Neural cell (in vitro differentiated cells): ENCODE results near the gene ACCSL. TPM values are rescaled to one million over a fixed set of nuclear protein-coding genes. Genes with fewer than 3 reads are reported as not detected.

Experiments
- H2AFZ ChIP-seq: fragments of 200-600, 300-800 bp; sonication (generic), shearing (Covaris generic); 2 replicates; pipeline ENCODE4 v1.6.0; 2014; ENCODE audit warnings: low read depth, mild to moderate bottlenecking, antibody characterized with exemption, low read length, moderate library complexity
- H3F3A ChIP-seq: fragments of 200-600 bp; shearing (Covaris generic); 2 replicates; pipeline ENCODE4 v1.6.1; 2016; ENCODE audit warnings: mild to moderate bottlenecking, moderate library complexity, mixed read lengths, antibody characterized with exemption, low read length; ENCODE audit not compliant: insufficient read depth, poor library complexity, severe bottlenecking
- H3K27ac ChIP-seq: fragments of 200-600, 300-800 bp; sonication (generic), shearing (Covaris generic); 2 replicates; pipeline ENCODE4 v1.5.1; 2014; ENCODE audit warnings: mild to moderate bottlenecking, low read length, moderate library complexity
- H3K27me3 ChIP-seq: fragments of 300-800, 200-600 bp; sonication (generic), shearing (Covaris generic); 2 replicates; pipeline ENCODE4 v1.6.0; 2014; ENCODE audit warnings: mild to moderate bottlenecking, low read depth, low read length, moderate library complexity; ENCODE audit not compliant: insufficient read depth
- H3K36me3 ChIP-seq: fragments of 300-800, 200-600 bp; sonication (generic), shearing (Covaris generic); 2 replicates; pipeline ENCODE4 v1.5.1; 2014; ENCODE audit warnings: mild to moderate bottlenecking, antibody characterized with exemption, low read length, moderate library complexity; ENCODE audit not compliant: insufficient read depth
- H3K4me2 ChIP-seq: fragments of 300-800, 200-600 bp; sonication (generic), shearing (Covaris generic); 2 replicates; pipeline ENCODE4 v1.6.0; 2014; ENCODE audit warnings: mild to moderate bottlenecking, low read length
- H3K4me3 ChIP-seq: fragments of 300-800, 200-600 bp; sonication (generic), shearing (Covaris generic); 2 replicates; pipeline ENCODE4 v1.5.1; 2014; ENCODE audit warnings: mild to moderate bottlenecking, low read length, moderate library complexity
- H3K79me2 ChIP-seq: fragments of 200-600 bp; shearing (Covaris generic); replicated peaks from 2 replicates; pipeline ENCODE4 v1.6.0; 2014; ENCODE audit warnings: mild to moderate bottlenecking, low read length, moderate library complexity; ENCODE audit not compliant: insufficient read depth
- H3K9ac ChIP-seq: fragments of 300-800, 200-600 bp; sonication (generic), shearing (Covaris generic); 2 replicates; pipeline ENCODE4 v1.6.1; 2016; ENCODE audit warnings: mild to moderate bottlenecking, low read length, mixed read lengths
- H3K9me2 ChIP-seq: fragments of 200-600 bp; shearing (Covaris generic); 2 replicates; pipeline ENCODE4 v1.6.1; 2016; ENCODE audit warnings: mild to moderate bottlenecking, low read length, mixed read lengths; ENCODE audit not compliant: insufficient read depth
- H3K9me3 ChIP-seq: fragments of 200-600, 300-800 bp; sonication (generic), shearing (Covaris generic); 2 replicates; pipeline ENCODE4 v1.6.1; 2016; ENCODE audit warnings: mild to moderate bottlenecking, mixed run types, low read length, moderate library complexity, mixed read lengths
- H4K20me1 ChIP-seq: fragments of 200-600 bp; shearing (Covaris generic); 2 replicates; pipeline ENCODE4 v1.6.1; 2016; ENCODE audit warnings: mild to moderate bottlenecking, mixed run types; ENCODE audit not compliant: insufficient read depth
- EP300 ChIP-seq: fragments of 450-650 bp; conservative IDR thresholded peaks from 2 replicates; pipeline ENCODE4 v1.6.1; 2014; ENCODE audit warnings: antibody characterized with exemption, mild to moderate bottlenecking, moderate library complexity; ENCODE audit not compliant: poor library complexity, severe bottlenecking
- EZH2 ChIP-seq: fragments of 200-600, 300-800 bp; shearing (Covaris generic), sonication (generic); IDR thresholded peaks from 2 replicates; pipeline ENCODE4 v1.6.1; 2014; ENCODE audit warnings: antibody characterized with exemption, low read length, borderline replicate concordance, mild to moderate bottlenecking; ENCODE audit not compliant: insufficient read depth, poor library complexity, severe bottlenecking
- MXI1 ChIP-seq: fragments of 450-650 bp; conservative IDR thresholded peaks from 2 replicates; pipeline ENCODE4 v1.6.1; 2014; ENCODE audit warnings: antibody characterized with exemption, mild to moderate bottlenecking; ENCODE audit not compliant: poor library complexity, severe bottlenecking
- POLR2AphosphoS5 ChIP-seq: IDR thresholded peaks from 2 replicates; pipeline ENCODE4 v1.6.1; 2012
- RAD21 ChIP-seq: fragments of 450-650 bp; conservative IDR thresholded peaks from 2 replicates; pipeline ENCODE4 v1.6.1; 2014; ENCODE audit warnings: antibody characterized with exemption, mild to moderate bottlenecking, moderate library complexity
- SMC3 ChIP-seq: fragments of 450-650 bp; conservative IDR thresholded peaks from 2 replicates; pipeline ENCODE4 v1.6.1; 2014; ENCODE audit warnings: antibody characterized with exemption, mild to moderate bottlenecking, moderate library complexity; ENCODE audit not compliant: poor library complexity
- TAF1 ChIP-seq: IDR thresholded peaks from 2 replicates; pipeline ENCODE4 v1.6.1; 2012; ENCODE audit warnings: low read depth
- polyA plus RNA-seq: library from polyadenylated mRNA; depleted of rRNA; stranded (reverse); fragments of >200 nt; gene quantifications from 2 replicates; pipeline ENCODE4 v1.2.3, GENCODE V29; 2014
- TF ChIP-seq, protein P1 (sequence below): IDR thresholded peaks from 2 replicates; pipeline ENCODE4 v1.6.1; 2012; ENCODE audit warnings: borderline replicate concordance
- TF ChIP-seq, protein P2 (sequence below): fragments of 450-650 bp; IDR thresholded peaks from 2 replicates; pipeline ENCODE4 v1.5.1; 2014; ENCODE audit warnings: antibody characterized with exemption, mild to moderate bottlenecking, moderate library complexity; ENCODE audit not compliant: poor library complexity, severe bottlenecking

The ACCSL gene
- polyA plus RNA-seq, 1 donor from 2014 or later, result not detected

DNA sequence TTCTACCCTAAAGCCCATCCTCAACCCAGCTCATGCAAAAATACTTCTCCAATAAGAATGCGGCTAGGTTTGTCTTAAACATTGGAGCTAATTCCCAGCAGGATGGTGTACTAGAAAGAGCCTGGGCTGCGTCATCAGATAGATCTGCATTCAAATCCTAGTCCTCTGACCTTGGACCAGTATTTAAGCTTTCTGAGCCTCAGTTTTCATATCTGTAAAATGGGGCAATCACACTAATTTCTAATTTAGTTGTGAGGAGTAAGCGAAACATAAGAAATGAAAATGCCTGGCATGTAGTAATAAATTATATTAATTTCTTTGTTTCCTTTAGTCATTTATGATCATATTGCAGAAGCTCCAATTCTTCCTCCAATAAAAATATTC lies 32.2 kb upstream of the ACCSL start:
- no peak for TF ChIP-seq POLR2AphosphoS5
- no peak for TF ChIP-seq TAF1
- H3K79me2 ChIP-seq, result no peaks in the 10 kb centered on the region
- no peak overlapping the region for H3K4me3 ChIP-seq

GRCh38 chr11:44016131-44016530 lies 31.6 kb upstream of the ACCSL start:
- TF ChIP-seq TAF1 (no peak), RAD21 (no peak), EP300 (no peak), POLR2AphosphoS5 (no peak), MXI1 (no peak), SMC3 (no peak), EZH2 (no peak)
- TF ChIP-seq, protein P1, sequence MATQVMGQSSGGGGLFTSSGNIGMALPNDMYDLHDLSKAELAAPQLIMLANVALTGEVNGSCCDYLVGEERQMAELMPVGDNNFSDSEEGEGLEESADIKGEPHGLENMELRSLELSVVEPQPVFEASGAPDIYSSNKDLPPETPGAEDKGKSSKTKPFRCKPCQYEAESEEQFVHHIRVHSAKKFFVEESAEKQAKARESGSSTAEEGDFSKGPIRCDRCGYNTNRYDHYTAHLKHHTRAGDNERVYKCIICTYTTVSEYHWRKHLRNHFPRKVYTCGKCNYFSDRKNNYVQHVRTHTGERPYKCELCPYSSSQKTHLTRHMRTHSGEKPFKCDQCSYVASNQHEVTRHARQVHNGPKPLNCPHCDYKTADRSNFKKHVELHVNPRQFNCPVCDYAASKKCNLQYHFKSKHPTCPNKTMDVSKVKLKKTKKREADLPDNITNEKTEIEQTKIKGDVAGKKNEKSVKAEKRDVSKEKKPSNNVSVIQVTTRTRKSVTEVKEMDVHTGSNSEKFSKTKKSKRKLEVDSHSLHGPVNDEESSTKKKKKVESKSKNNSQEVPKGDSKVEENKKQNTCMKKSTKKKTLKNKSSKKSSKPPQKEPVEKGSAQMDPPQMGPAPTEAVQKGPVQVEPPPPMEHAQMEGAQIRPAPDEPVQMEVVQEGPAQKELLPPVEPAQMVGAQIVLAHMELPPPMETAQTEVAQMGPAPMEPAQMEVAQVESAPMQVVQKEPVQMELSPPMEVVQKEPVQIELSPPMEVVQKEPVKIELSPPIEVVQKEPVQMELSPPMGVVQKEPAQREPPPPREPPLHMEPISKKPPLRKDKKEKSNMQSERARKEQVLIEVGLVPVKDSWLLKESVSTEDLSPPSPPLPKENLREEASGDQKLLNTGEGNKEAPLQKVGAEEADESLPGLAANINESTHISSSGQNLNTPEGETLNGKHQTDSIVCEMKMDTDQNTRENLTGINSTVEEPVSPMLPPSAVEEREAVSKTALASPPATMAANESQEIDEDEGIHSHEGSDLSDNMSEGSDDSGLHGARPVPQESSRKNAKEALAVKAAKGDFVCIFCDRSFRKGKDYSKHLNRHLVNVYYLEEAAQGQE, result no peak
- TF ChIP-seq, protein P2, sequence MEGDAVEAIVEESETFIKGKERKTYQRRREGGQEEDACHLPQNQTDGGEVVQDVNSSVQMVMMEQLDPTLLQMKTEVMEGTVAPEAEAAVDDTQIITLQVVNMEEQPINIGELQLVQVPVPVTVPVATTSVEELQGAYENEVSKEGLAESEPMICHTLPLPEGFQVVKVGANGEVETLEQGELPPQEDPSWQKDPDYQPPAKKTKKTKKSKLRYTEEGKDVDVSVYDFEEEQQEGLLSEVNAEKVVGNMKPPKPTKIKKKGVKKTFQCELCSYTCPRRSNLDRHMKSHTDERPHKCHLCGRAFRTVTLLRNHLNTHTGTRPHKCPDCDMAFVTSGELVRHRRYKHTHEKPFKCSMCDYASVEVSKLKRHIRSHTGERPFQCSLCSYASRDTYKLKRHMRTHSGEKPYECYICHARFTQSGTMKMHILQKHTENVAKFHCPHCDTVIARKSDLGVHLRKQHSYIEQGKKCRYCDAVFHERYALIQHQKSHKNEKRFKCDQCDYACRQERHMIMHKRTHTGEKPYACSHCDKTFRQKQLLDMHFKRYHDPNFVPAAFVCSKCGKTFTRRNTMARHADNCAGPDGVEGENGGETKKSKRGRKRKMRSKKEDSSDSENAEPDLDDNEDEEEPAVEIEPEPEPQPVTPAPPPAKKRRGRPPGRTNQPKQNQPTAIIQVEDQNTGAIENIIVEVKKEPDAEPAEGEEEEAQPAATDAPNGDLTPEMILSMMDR, result no peak

More for the DNA sequence above, 32.2 kb upstream of the ACCSL start:
- H3K4me2 ChIP-seq, result no peak overlapping the region
- H3F3A ChIP-seq, result no peaks in the 10 kb centered on the region
- no peak overlapping the region for H2AFZ ChIP-seq
- H4K20me1 ChIP-seq, result no peaks in the 10 kb centered on the region
- no peaks in the 10 kb centered on the region for H3K36me3 ChIP-seq
- no peak overlapping the region for H3K9ac ChIP-seq
- H3K27ac ChIP-seq, result no peak overlapping the region
- no peaks in the 10 kb centered on the region for H3K27me3 ChIP-seq
- H3K9me2 ChIP-seq, result no peaks in the 10 kb centered on the region
- no peaks in the 10 kb centered on the region for H3K9me3 ChIP-seq

More at GRCh38 chr11:44016131-44016530, 31.6 kb upstream of the ACCSL start:
- H3K9me3 ChIP-seq, result no peaks in the 10 kb centered on the region
- H2AFZ ChIP-seq, result no peak overlapping the region
- H3K4me3 ChIP-seq, result no peak overlapping the region
- no peaks in the 10 kb centered on the region for H3F3A ChIP-seq
- H3K27me3 ChIP-seq, result no peaks in the 10 kb centered on the region
- no peaks in the 10 kb centered on the region for H3K36me3 ChIP-seq
- H4K20me1 ChIP-seq, result no peaks in the 10 kb centered on the region
- H3K79me2 ChIP-seq, result no peaks in the 10 kb centered on the region
- no peak overlapping the region for H3K27ac ChIP-seq
- H3K9ac ChIP-seq, result no peak overlapping the region
- no peak overlapping the region for H3K4me2 ChIP-seq
- H3K9me2 ChIP-seq, result no peaks in the 10 kb centered on the region
